Tibial nerve (tissue), 4 donors: ENCODE data around the gene CPZ.

Experiments used
- EP300 ChIP-seq, 2 donors: sonication (generic); formaldehyde crosslinking; IDR thresholded peaks; one replicate each; pipeline ENCODE4 v1.6.1; 2017; ENCODE audit warnings: antibody characterized with exemption in 2 of 2, mild to moderate bottlenecking in 1 of 2
- POLR2A ChIP-seq, 2 donors: fragments of 450-650 bp; IDR thresholded peaks; one replicate each; pipeline ENCODE4 v1.6.1; 2017; ENCODE audit warnings: antibody characterized with exemption in 2 of 2, mild to moderate bottlenecking in 2 of 2, moderate library complexity in 2 of 2
- TF ChIP-seq, protein P1 (sequence below), 5 experiments: fragments of 200-600 bp in 3 of 5; fragments of 450-650 bp in 2 of 5; sonication (generic) in 3 of 5; IDR thresholded peaks; one replicate each; pipeline ENCODE4 v1.5.1; 2016 to 2019; ENCODE audit warnings: antibody characterized with exemption in 5 of 5, mild to moderate bottlenecking in 3 of 5, moderate library complexity in 2 of 5

DNA sequence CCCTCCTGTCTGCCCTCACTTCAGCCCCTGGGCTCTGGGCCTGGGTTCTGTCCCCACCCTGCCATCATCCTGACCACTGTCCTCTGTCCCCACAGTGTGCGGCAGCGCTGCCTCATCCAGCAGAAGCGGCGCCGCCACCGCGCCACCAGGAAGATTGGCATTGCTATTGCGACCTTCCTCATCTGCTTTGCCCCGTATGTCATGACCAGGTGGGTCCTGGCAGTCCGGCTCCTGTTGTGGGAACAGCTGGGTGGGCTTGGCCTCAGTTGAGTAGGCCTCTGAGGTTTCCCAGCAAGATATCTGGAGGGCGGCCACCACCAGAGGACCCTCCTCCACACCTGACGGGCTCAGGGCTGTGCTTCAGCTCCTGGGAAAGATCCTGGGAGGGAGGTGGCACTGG, 10.1 kb upstream of the CPZ start:
- TF ChIP-seq, protein P1, sequence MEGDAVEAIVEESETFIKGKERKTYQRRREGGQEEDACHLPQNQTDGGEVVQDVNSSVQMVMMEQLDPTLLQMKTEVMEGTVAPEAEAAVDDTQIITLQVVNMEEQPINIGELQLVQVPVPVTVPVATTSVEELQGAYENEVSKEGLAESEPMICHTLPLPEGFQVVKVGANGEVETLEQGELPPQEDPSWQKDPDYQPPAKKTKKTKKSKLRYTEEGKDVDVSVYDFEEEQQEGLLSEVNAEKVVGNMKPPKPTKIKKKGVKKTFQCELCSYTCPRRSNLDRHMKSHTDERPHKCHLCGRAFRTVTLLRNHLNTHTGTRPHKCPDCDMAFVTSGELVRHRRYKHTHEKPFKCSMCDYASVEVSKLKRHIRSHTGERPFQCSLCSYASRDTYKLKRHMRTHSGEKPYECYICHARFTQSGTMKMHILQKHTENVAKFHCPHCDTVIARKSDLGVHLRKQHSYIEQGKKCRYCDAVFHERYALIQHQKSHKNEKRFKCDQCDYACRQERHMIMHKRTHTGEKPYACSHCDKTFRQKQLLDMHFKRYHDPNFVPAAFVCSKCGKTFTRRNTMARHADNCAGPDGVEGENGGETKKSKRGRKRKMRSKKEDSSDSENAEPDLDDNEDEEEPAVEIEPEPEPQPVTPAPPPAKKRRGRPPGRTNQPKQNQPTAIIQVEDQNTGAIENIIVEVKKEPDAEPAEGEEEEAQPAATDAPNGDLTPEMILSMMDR (IDR thresholded peaks at IDR 0.05) = no peak
- TF ChIP-seq POLR2A (IDR thresholded peaks at IDR 0.05) = no peak
- TF ChIP-seq EP300 (IDR thresholded peaks at IDR 0.05) = no peak
